WTC11 (cell line): ENCODE data around the gene SMOC1. TPM values are rescaled to one million over a fixed set of nuclear protein-coding genes. Genes with fewer than 3 reads are reported as not detected.

Experiments used
- ATAC-seq: fragments of 200-7000 bp; cut with Tn5 transposase; 2 replicates; pipeline ENCODE4 v1.10.0; 2021; ENCODE audit warnings: mild to moderate bottlenecking, moderate library complexity
- CTCF ChIA-PET: fragments of 300-600 bp; sonication (Branson Sonifier 250); formaldehyde crosslinking; loops from one replicate; lab custom pipeline; 2021; ENCODE audit warnings: antibody characterized with exemption; lab: Charles Lee
- POLR2A ChIA-PET: fragments of 350-600 bp; sonication (Branson Sonifier 250); formaldehyde crosslinking; loops from one replicate; lab custom pipeline; 2021; ENCODE audit warnings: antibody characterized with exemption; lab: Charles Lee
- DNase-seq: peaks from one replicate; pipeline ENCODE4 v3.0.0; 2021; ENCODE audit warnings: low spot score
- H3K27ac Mint-ChIP-seq: 2 replicates; pipeline ENCODE4 v1.8.0; 2021; ENCODE audit warnings: mixed read lengths
- H3K27me3 Mint-ChIP-seq: 2 replicates; pipeline ENCODE4 v1.8.0; 2021; ENCODE audit warnings: low read depth, mild to moderate bottlenecking, moderate library complexity, mixed read lengths
- H3K36me3 Mint-ChIP-seq: 2 replicates; pipeline ENCODE4 v1.8.0; 2021; ENCODE audit warnings: mixed read lengths
- H3K4me1 Mint-ChIP-seq: 2 replicates; pipeline ENCODE4 v1.8.0; 2022; ENCODE audit warnings: mixed read lengths
- H3K4me3 Mint-ChIP-seq: 2 replicates; pipeline ENCODE4 v1.8.0; 2021; ENCODE audit warnings: mild to moderate bottlenecking, moderate library complexity, mixed read lengths
- H3K9me3 Mint-ChIP-seq: 2 replicates; pipeline ENCODE4 v1.8.0; 2021; ENCODE audit warnings: mixed read lengths
- AR ChIP-seq: fragments of 250-450 bp; sonication (Bioruptor Pico); IDR thresholded peaks from 2 replicates; pipeline ENCODE4 v1.9.0; 2021; ENCODE audit warnings: mild to moderate bottlenecking
- ATF1 ChIP-seq: sonication (generic); formaldehyde crosslinking; IDR thresholded peaks from 2 replicates; pipeline ENCODE4 v1.8.1; 2023; ENCODE audit warnings: mild to moderate bottlenecking, moderate library complexity, missing genetic modification reagents
- CREB1 ChIP-seq: sonication (generic); formaldehyde crosslinking; IDR thresholded peaks from 2 replicates; pipeline ENCODE4 v1.8.0; 2023; ENCODE audit warnings: mild to moderate bottlenecking, missing genetic modification reagents
- CTCF ChIP-seq: fragments of 200-600 bp; IDR thresholded peaks from 2 replicates; pipeline ENCODE4 v1.8.0; 2022; ENCODE audit warnings: antibody characterized with exemption
- ERG ChIP-seq: fragments of 250-450 bp; sonication (Bioruptor Pico); IDR thresholded peaks from 2 replicates; pipeline ENCODE4 v1.8.0; 2021; ENCODE audit warnings: mild to moderate bottlenecking
- FOXK1 ChIP-seq: sonication (generic); formaldehyde crosslinking; IDR thresholded peaks from 2 replicates; pipeline ENCODE4 v1.8.0; 2022; ENCODE audit warnings: mild to moderate bottlenecking, moderate library complexity, missing genetic modification reagents
- FOXP1 ChIP-seq: sonication (generic); formaldehyde crosslinking; IDR thresholded peaks from 2 replicates; pipeline ENCODE4 v1.8.0; 2022; ENCODE audit warnings: missing genetic modification reagents, mild to moderate bottlenecking, moderate library complexity, borderline replicate concordance
- IRF1 ChIP-seq: sonication (generic); formaldehyde crosslinking; IDR thresholded peaks from 2 replicates; pipeline ENCODE4 v1.8.0; 2023; ENCODE audit warnings: missing genetic modification reagents
- RORB ChIP-seq: fragments of 250-450 bp; sonication (Bioruptor Pico); IDR thresholded peaks from 2 replicates; pipeline ENCODE4 v1.9.0; 2021; ENCODE audit warnings: mild to moderate bottlenecking
- ZNF219 ChIP-seq: sonication (generic); formaldehyde crosslinking; IDR thresholded peaks from 2 replicates; pipeline ENCODE4 v1.8.0; 2023; ENCODE audit warnings: missing genetic modification reagents, mild to moderate bottlenecking, borderline replicate concordance
- ZNF263 ChIP-seq: sonication (generic); formaldehyde crosslinking; IDR thresholded peaks from 2 replicates; pipeline ENCODE4 v1.8.1; 2022; ENCODE audit warnings: low read depth, mild to moderate bottlenecking, moderate library complexity, missing genetic modification reagents
- total RNA-seq: library from RNA; stranded (reverse); gene quantifications from 3 replicates; pipeline ENCODE4 v1.2.3, GENCODE V29; 2021
- TF ChIP-seq, protein P1 (sequence below): sonication (generic); formaldehyde crosslinking; IDR thresholded peaks from 2 replicates; pipeline ENCODE4 v1.8.0; 2022; ENCODE audit warnings: missing genetic modification reagents
- TF ChIP-seq, protein P2 (sequence below): sonication (generic); formaldehyde crosslinking; IDR thresholded peaks from 2 replicates; pipeline ENCODE4 v1.8.1; 2022; ENCODE audit warnings: low read depth, missing genetic modification reagents, borderline replicate concordance

SMOC1 gene
- total RNA-seq, 1 experiment from 2014 or later = 1.1 TPM

- TF ChIP-seq CTCF (no peak), IRF1 (CRISPR knock-in tag) (no peak), RORB (CRISPR knock-in tag) (no peak)
- TF ChIP-seq, protein P1, sequence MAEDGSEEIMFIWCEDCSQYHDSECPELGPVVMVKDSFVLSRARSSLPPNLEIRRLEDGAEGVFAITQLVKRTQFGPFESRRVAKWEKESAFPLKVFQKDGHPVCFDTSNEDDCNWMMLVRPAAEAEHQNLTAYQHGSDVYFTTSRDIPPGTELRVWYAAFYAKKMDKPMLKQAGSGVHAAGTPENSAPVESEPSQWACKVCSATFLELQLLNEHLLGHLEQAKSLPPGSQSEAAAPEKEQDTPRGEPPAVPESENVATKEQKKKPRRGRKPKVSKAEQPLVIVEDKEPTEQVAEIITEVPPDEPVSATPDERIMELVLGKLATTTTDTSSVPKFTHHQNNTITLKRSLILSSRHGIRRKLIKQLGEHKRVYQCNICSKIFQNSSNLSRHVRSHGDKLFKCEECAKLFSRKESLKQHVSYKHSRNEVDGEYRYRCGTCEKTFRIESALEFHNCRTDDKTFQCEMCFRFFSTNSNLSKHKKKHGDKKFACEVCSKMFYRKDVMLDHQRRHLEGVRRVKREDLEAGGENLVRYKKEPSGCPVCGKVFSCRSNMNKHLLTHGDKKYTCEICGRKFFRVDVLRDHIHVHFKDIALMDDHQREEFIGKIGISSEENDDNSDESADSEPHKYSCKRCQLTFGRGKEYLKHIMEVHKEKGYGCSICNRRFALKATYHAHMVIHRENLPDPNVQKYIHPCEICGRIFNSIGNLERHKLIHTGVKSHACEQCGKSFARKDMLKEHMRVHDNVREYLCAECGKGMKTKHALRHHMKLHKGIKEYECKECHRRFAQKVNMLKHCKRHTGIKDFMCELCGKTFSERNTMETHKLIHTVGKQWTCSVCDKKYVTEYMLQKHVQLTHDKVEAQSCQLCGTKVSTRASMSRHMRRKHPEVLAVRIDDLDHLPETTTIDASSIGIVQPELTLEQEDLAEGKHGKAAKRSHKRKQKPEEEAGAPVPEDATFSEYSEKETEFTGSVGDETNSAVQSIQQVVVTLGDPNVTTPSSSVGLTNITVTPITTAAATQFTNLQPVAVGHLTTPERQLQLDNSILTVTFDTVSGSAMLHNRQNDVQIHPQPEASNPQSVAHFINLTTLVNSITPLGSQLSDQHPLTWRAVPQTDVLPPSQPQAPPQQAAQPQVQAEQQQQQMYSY (CRISPR knock-in tag) = no peak
These were observed 154.3 kb downstream of the SMOC1 start (continued) for GRCh38 chr14:70033561-70033960.

GRCh38 chr14:70034257-70034656 lies 155.0 kb downstream of the SMOC1 start:
- Mint-ChIP-seq H3K4me3 (no peak overlapping the region), H3K4me1 (peaks cover 17% of the 10 kb centered on the region)
- no peak for ATAC-seq

More at GRCh38 chr14:70034257-70034656, 155.0 kb downstream of the SMOC1 start:
- CTCF ChIA-PET = interaction anchor here (1.8 to 2.2 kb wide), 2 partner anchors 40 to 157 kb away, joined by 6 to 14 read pairs; no protein-coding TSS in a partner anchor
- POLR2A ChIA-PET = no interaction called here
- H3K27ac Mint-ChIP-seq = no peak overlapping the region
- peaks cover 4% of the 10 kb centered on the region for H3K27me3 Mint-ChIP-seq
- no peak for TF ChIP-seq ATF1 (CRISPR knock-in tag)
- no peak for TF ChIP-seq FOXK1
- no peak for TF ChIP-seq CREB1 (CRISPR knock-in tag)
- no peak for TF ChIP-seq AR
- no peak for TF ChIP-seq FOXP1 (CRISPR knock-in tag)
- no peak for TF ChIP-seq ZNF263
- no peak for TF ChIP-seq ERG
- TF ChIP-seq ZNF219 (CRISPR knock-in tag) = no peak
- TF ChIP-seq, protein P2, sequence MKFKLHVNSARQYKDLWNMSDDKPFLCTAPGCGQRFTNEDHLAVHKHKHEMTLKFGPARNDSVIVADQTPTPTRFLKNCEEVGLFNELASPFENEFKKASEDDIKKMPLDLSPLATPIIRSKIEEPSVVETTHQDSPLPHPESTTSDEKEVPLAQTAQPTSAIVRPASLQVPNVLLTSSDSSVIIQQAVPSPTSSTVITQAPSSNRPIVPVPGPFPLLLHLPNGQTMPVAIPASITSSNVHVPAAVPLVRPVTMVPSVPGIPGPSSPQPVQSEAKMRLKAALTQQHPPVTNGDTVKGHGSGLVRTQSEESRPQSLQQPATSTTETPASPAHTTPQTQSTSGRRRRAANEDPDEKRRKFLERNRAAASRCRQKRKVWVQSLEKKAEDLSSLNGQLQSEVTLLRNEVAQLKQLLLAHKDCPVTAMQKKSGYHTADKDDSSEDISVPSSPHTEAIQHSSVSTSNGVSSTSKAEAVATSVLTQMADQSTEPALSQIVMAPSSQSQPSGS (CRISPR knock-in tag) = no peak
- no peaks in the 10 kb centered on the region for H3K9me3 Mint-ChIP-seq
- H3K36me3 Mint-ChIP-seq = no peaks in the 10 kb centered on the region
- DNase-seq = no peak
